Measurements from ENCODE around the gene MYMK. TPM values are rescaled to one million over a fixed set of nuclear protein-coding genes. Genes with fewer than 3 reads are reported as not detected.
A peak's percentile ranks its signal among the peaks of the same experiment; 100 is the strongest.

Gene MYMK
- polyA plus RNA-seq, 2 donors: not detected

DNA sequence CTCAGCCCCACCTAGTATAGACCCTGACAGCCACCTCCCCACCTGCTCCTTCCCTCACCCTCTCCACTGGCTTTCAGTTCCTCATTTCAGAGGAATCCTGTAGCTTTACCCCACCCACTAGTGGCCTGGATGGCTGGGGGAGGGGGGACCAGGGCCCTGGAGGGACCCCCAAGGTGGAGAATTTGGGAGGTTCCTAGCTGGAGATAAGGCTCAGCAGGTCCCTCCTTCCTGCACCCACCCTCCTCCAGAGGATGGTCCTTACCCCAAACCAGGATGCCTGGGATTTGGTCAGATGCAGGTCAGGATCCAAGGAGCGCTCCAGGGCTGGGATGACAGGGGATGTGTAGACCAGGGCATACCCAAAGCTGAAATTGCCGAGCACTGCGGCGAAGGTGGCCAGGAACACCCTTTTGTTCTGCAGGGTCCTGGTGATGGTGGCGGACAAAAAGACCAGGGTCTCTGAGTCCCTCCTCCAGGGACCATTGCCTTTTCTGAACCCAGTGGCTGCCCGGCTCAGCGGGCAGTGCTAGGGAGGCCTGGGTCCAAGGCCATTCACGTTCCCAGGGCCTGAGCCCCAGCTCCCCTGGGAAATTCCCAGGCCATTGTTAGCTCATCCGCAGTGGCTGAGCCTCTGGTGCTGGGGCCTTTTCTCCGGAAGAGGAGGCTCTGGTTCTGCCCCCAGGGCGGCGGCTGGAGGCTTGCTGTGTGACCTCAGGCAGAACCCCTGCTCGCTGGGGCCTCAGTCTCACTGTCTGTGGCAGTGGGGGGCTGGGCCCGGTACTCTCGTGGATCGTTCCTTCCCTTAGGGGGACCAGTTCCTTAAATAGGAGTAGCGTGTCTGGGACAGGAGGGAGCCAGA, 46.5 kb downstream of the MYMK start:
- H3K4me3 ChIP-seq (ENCODE audit: low read depth in 1 of 2, low read length in 2 of 2): peak overlapping the region; percentile 43 to 51

DNA sequence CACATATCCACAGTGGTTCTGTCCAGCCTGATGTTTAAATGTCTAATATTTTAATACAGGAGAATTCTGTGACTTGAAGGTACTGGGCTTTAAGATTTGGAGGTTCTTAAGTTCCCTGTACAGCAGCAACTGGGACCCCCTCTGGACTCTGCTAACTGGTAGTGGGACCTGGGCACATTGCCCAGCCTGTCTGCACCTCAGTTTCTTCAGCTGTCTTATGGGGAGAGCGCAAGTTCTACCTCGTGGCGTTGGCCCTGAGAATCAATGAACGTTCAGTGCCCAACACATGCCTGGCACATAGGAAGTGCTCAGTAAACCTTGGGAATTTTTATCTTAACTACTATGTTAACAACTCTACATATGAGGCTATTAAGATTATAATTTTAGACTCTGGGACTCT, 47.3 kb downstream of the MYMK start:
- Histone ChIP-seq H3K36me3 (ENCODE audit: control insufficient read depth in 2 of 2, insufficient read depth in 2 of 2, low read length in 1 of 2) (no peaks in the 10 kb centered on the region), H3K9me3 (ENCODE audit: control insufficient read depth in 2 of 2, insufficient read depth in 1 of 2, low read depth in 1 of 2, low read length in 1 of 2) (no peaks in the 10 kb centered on the region), H3K4me1 (ENCODE audit: control insufficient read depth in 2 of 2, insufficient read depth in 2 of 2, low read length in 1 of 2) (peaks cover 0 to 5% of the 10 kb centered on the region in 2 donors), H3K27me3 (ENCODE audit: control insufficient read depth in 1 of 2, insufficient read depth in 2 of 2, low read length in 2 of 2) (no peaks in the 10 kb centered on the region), H3K27ac (ENCODE audit: low read depth in 2 of 2, low read length in 1 of 2) (no peak overlapping the region), H3K4me3 (ENCODE audit: low read depth in 1 of 2, low read length in 2 of 2) (no peak overlapping the region)
- 83 to 86% methylated on average over 4 of the region's 4 CpGs for WGBS, 2 donors

More for the DNA sequence above, 46.5 kb downstream of the MYMK start:
- Histone ChIP-seq H3K4me1 (ENCODE audit: control insufficient read depth in 2 of 2, insufficient read depth in 2 of 2, low read length in 1 of 2) (peaks cover 0 to 5% of the 10 kb centered on the region in 2 donors), H3K27ac (ENCODE audit: low read depth in 2 of 2, low read length in 1 of 2) (peak overlapping the region in 1 of 2 donors; percentile 27), H3K27me3 (ENCODE audit: control insufficient read depth in 1 of 2, insufficient read depth in 2 of 2, low read length in 2 of 2) (no peaks in the 10 kb centered on the region), H3K9me3 (ENCODE audit: control insufficient read depth in 2 of 2, insufficient read depth in 1 of 2, low read depth in 1 of 2, low read length in 1 of 2) (no peaks in the 10 kb centered on the region), H3K36me3 (ENCODE audit: control insufficient read depth in 2 of 2, insufficient read depth in 2 of 2, low read length in 1 of 2) (no peaks in the 10 kb centered on the region)
- WGBS, 2 donors: 32 to 34% methylated on average over 17 of the region's 17 CpGs

- no peak overlapping the region for H3K27ac ChIP-seq (ENCODE audit: low read depth in 2 of 2, low read length in 1 of 2)
- H3K9me3 ChIP-seq (ENCODE audit: control insufficient read depth in 2 of 2, insufficient read depth in 1 of 2, low read depth in 1 of 2, low read length in 1 of 2): no peaks in the 10 kb centered on the region
- no peaks in the 10 kb centered on the region for H3K36me3 ChIP-seq (ENCODE audit: control insufficient read depth in 2 of 2, insufficient read depth in 2 of 2, low read length in 1 of 2)
- peaks cover 0 to 5% of the 10 kb centered on the region in 2 donors for H3K4me1 ChIP-seq (ENCODE audit: control insufficient read depth in 2 of 2, insufficient read depth in 2 of 2, low read length in 1 of 2)
- no peaks in the 10 kb centered on the region for H3K27me3 ChIP-seq (ENCODE audit: control insufficient read depth in 1 of 2, insufficient read depth in 2 of 2, low read length in 2 of 2)
- WGBS, 2 donors: 93 to 94% methylated on average over 20 to 21 of the region's 21 CpGs
- no peak overlapping the region for H3K4me3 ChIP-seq (ENCODE audit: low read depth in 1 of 2, low read length in 2 of 2)
Measured at GRCh38 chr9:133476941-133477340, 47.8 kb downstream of the MYMK start.

- no peaks in the 10 kb centered on the region for H3K36me3 ChIP-seq (ENCODE audit: control insufficient read depth in 2 of 2, insufficient read depth in 2 of 2, low read length in 1 of 2)
- no peak overlapping the region for H3K27ac ChIP-seq (ENCODE audit: low read depth in 2 of 2, low read length in 1 of 2)
- peaks cover 0 to 5% of the 10 kb centered on the region in 2 donors for H3K4me1 ChIP-seq (ENCODE audit: control insufficient read depth in 2 of 2, insufficient read depth in 2 of 2, low read length in 1 of 2)
- WGBS, 2 donors: 79 to 86% methylated on average over 27 of the region's 27 CpGs
- H3K27me3 ChIP-seq (ENCODE audit: control insufficient read depth in 1 of 2, insufficient read depth in 2 of 2, low read length in 2 of 2): no peaks in the 10 kb centered on the region
- H3K9me3 ChIP-seq (ENCODE audit: control insufficient read depth in 2 of 2, insufficient read depth in 1 of 2, low read depth in 1 of 2, low read length in 1 of 2): no peaks in the 10 kb centered on the region
- no peak overlapping the region for H3K4me3 ChIP-seq (ENCODE audit: low read depth in 1 of 2, low read length in 2 of 2)
Measured at GRCh38 chr9:133476036-133476931, 48.5 kb downstream of the MYMK start.

DNA sequence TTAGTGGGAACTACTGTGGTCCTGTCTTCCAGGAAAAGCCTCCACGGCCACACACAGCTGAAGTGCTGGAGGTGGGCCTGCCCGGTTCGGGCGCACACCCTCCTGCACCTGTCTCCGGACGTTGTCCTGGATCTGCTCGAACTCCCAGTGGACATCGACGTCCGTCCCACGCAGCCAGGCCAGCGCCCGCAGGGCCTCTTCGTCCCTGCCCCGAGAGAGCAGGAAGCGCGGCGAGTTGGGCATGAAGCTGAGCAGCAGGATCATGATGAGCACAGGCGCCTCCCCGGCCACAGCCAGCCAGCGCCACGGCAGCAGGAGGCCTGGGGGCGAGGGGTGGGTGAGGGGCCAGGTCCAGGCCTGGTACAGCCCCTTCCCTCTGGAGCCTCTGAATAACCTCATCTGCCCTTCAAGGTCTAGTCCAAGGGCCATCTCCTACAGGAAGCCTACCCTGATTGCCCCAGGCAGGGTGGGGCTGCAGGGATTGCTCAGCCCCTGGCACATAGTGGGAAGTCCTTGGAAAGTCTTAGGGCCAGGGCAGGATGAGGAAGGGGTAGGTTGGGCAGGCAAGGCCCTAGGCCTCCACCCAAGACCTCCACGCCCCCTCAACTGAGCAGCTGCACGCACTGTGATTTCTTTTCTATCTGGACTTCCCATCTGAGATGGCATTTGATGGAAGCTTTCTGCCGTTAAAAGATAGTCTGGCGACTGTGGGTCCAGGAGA, 49.3 kb downstream of the MYMK start:
- H3K36me3 ChIP-seq (ENCODE audit: control insufficient read depth in 2 of 2, insufficient read depth in 2 of 2, low read length in 1 of 2): no peaks in the 10 kb centered on the region
- 86 to 90% methylated on average over 27 of the region's 27 CpGs for WGBS, 2 donors
- no peak overlapping the region for H3K27ac ChIP-seq (ENCODE audit: low read depth in 2 of 2, low read length in 1 of 2)
- H3K4me3 ChIP-seq (ENCODE audit: low read depth in 1 of 2, low read length in 2 of 2): no peak overlapping the region
- peaks cover 0 to 5% of the 10 kb centered on the region in 2 donors for H3K4me1 ChIP-seq (ENCODE audit: control insufficient read depth in 2 of 2, insufficient read depth in 2 of 2, low read length in 1 of 2)
- H3K9me3 ChIP-seq (ENCODE audit: control insufficient read depth in 2 of 2, insufficient read depth in 1 of 2, low read depth in 1 of 2, low read length in 1 of 2): no peaks in the 10 kb centered on the region
- no peaks in the 10 kb centered on the region for H3K27me3 ChIP-seq (ENCODE audit: control insufficient read depth in 1 of 2, insufficient read depth in 2 of 2, low read length in 2 of 2)

GRCh38 chr9:133474853-133475252, 49.9 kb downstream of the MYMK start:
- 79 to 80% methylated on average over 20 of the region's 20 CpGs for WGBS, 2 donors

DNA sequence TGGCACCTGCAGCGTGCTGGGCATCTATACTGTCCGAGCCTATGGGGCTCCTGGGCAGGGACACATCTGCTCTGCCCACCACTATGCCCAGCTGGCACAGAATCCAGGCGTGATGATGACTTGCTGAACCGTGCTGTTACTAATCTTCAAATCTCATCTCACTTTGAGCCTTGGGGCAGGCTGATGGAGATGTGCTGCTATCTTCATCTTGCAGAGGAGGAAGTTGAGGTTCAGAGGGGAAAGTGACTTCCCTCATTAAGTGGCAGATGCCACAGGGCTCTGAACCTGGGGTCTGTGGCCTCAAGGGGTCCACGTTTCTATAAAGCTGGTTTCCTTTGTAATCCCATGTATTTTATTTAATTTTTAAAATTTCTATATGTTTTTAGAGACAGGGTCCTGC, 50.5 kb downstream of the MYMK start:
- H3K9me3 ChIP-seq (ENCODE audit: control insufficient read depth in 2 of 2, insufficient read depth in 1 of 2, low read depth in 1 of 2, low read length in 1 of 2): no peaks in the 10 kb centered on the region
- peaks cover 0 to under 1% of the 10 kb centered on the region in 2 donors for H3K4me1 ChIP-seq (ENCODE audit: control insufficient read depth in 2 of 2, insufficient read depth in 2 of 2, low read length in 1 of 2)
- no peaks in the 10 kb centered on the region for H3K36me3 ChIP-seq (ENCODE audit: control insufficient read depth in 2 of 2, insufficient read depth in 2 of 2, low read length in 1 of 2)
- WGBS, 2 donors: 59 to 62% methylated on average over 5 of the region's 5 CpGs
- H3K27ac ChIP-seq (ENCODE audit: low read depth in 2 of 2, low read length in 1 of 2): no peak overlapping the region
- H3K27me3 ChIP-seq (ENCODE audit: control insufficient read depth in 1 of 2, insufficient read depth in 2 of 2, low read length in 2 of 2): no peaks in the 10 kb centered on the region
- H3K4me3 ChIP-seq (ENCODE audit: low read depth in 1 of 2, low read length in 2 of 2): no peak overlapping the region

More at GRCh38 chr9:133474853-133475252, 49.9 kb downstream of the MYMK start:
- Histone ChIP-seq H3K36me3 (ENCODE audit: control insufficient read depth in 2 of 2, insufficient read depth in 2 of 2, low read length in 1 of 2) (no peaks in the 10 kb centered on the region), H3K9me3 (ENCODE audit: control insufficient read depth in 2 of 2, insufficient read depth in 1 of 2, low read depth in 1 of 2, low read length in 1 of 2) (no peaks in the 10 kb centered on the region), H3K27me3 (ENCODE audit: control insufficient read depth in 1 of 2, insufficient read depth in 2 of 2, low read length in 2 of 2) (no peaks in the 10 kb centered on the region), H3K27ac (ENCODE audit: low read depth in 2 of 2, low read length in 1 of 2) (no peak overlapping the region), H3K4me3 (ENCODE audit: low read depth in 1 of 2, low read length in 2 of 2) (no peak overlapping the region), H3K4me1 (ENCODE audit: control insufficient read depth in 2 of 2, insufficient read depth in 2 of 2, low read length in 1 of 2) (peaks cover 0 to 5% of the 10 kb centered on the region in 2 donors)

DNA sequence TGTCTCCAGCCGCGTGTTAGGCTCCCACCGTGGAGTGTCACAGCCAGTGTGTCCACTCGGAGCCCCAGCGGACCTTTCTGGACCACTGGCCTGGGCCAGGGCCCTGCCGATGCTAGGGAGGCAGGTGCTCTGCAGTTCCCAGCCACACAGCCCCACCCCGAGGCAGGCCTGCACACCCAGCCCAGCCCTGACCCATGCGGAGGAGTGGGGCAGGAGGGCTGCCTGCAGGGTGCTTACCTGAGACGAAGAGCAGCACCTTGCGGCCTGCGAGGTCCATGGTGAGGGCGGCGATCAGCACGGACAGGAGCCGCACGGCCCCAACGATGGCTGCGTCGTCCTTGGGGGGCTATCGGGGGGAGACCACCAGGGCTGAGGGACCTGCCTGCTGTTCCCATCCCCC, 51.0 kb downstream of the MYMK start:
- Histone ChIP-seq H3K27me3 (ENCODE audit: control insufficient read depth in 1 of 2, insufficient read depth in 2 of 2, low read length in 2 of 2) (no peaks in the 10 kb centered on the region), H3K27ac (ENCODE audit: low read depth in 2 of 2, low read length in 1 of 2) (no peak overlapping the region), H3K36me3 (ENCODE audit: control insufficient read depth in 2 of 2, insufficient read depth in 2 of 2, low read length in 1 of 2) (no peaks in the 10 kb centered on the region), H3K4me1 (ENCODE audit: control insufficient read depth in 2 of 2, insufficient read depth in 2 of 2, low read length in 1 of 2) (no peaks in the 10 kb centered on the region), H3K4me3 (ENCODE audit: low read depth in 1 of 2, low read length in 2 of 2) (no peak overlapping the region), H3K9me3 (ENCODE audit: control insufficient read depth in 2 of 2, insufficient read depth in 1 of 2, low read depth in 1 of 2, low read length in 1 of 2) (no peaks in the 10 kb centered on the region)
- WGBS, 2 donors: 87 to 90% methylated on average over 20 of the region's 20 CpGs

- Histone ChIP-seq H3K36me3 (ENCODE audit: control insufficient read depth in 2 of 2, insufficient read depth in 2 of 2, low read length in 1 of 2) (peaks cover 0 to 7% of the 10 kb centered on the region in 2 donors), H3K9me3 (ENCODE audit: control insufficient read depth in 2 of 2, insufficient read depth in 1 of 2, low read depth in 1 of 2, low read length in 1 of 2) (no peaks in the 10 kb centered on the region), H3K27ac (ENCODE audit: low read depth in 2 of 2, low read length in 1 of 2) (no peak overlapping the region), H3K4me3 (ENCODE audit: low read depth in 1 of 2, low read length in 2 of 2) (no peak overlapping the region), H3K4me1 (ENCODE audit: control insufficient read depth in 2 of 2, insufficient read depth in 2 of 2, low read length in 1 of 2) (no peaks in the 10 kb centered on the region), H3K27me3 (ENCODE audit: control insufficient read depth in 1 of 2, insufficient read depth in 2 of 2, low read length in 2 of 2) (no peaks in the 10 kb centered on the region)
- 60 to 63% methylated on average over 19 of the region's 19 CpGs for WGBS, 2 donors
Measured at GRCh38 chr9:133472753-133473378, 51.9 kb downstream of the MYMK start.

All from esophagus (tissue), 2 donors.